ENCODE data around the gene RANBP9. TPM values are rescaled to one million over a fixed set of nuclear protein-coding genes. Genes with fewer than 3 reads are reported as not detected.

The RANBP9 gene
- total RNA-seq, 1 experiment from 2014 or later = 44.5 TPM

- no TSS peak for BruUV-seq (replicated peaks)
- ChIA-PET CTCF (no interaction called here), POLR2A (interaction anchor here (0.6 kb wide), 1 partner anchor 247 kb away, joined by 10 read pairs; no protein-coding TSS in a partner anchor)
- Histone ChIP-seq H3K4me1 (ENCODE audit: control insufficient read depth, insufficient read depth, low read length) (no peaks in the 10 kb centered on the region), H3K4me3 (ENCODE audit: low read depth in 2 of 2, low read length in 2 of 2) (no peak overlapping the region), H3K27ac (ENCODE audit: low read length) (no peak overlapping the region), H3K36me3 (ENCODE audit: control insufficient read depth, insufficient read depth, low read length) (no peaks in the 10 kb centered on the region; the same call in 1 of the 2 replicates), H3K9me3 (ENCODE audit: control insufficient read depth, insufficient read depth, low read depth, low read length) (no peaks in the 10 kb centered on the region), H3K27me3 (ENCODE audit: control insufficient read depth, insufficient read depth, low read length) (no peaks in the 10 kb centered on the region)
- no peak for ATAC-seq
- TF ChIP-seq SIN3A (IDR thresholded peaks at IDR 0.05; ENCODE audit: borderline replicate concordance, insufficient read depth, low read depth, low read length) (no peak), TCF7L2 (IDR thresholded peaks at IDR 0.05; ENCODE audit: low read depth, low read length) (no peak), CTCF (IDR thresholded peaks at IDR 0.05) (no peak), POLR2AphosphoS5 (IDR thresholded peaks at IDR 0.05; ENCODE audit: low read depth, low read length) (no peak)
- TF ChIP-seq, protein P1, sequence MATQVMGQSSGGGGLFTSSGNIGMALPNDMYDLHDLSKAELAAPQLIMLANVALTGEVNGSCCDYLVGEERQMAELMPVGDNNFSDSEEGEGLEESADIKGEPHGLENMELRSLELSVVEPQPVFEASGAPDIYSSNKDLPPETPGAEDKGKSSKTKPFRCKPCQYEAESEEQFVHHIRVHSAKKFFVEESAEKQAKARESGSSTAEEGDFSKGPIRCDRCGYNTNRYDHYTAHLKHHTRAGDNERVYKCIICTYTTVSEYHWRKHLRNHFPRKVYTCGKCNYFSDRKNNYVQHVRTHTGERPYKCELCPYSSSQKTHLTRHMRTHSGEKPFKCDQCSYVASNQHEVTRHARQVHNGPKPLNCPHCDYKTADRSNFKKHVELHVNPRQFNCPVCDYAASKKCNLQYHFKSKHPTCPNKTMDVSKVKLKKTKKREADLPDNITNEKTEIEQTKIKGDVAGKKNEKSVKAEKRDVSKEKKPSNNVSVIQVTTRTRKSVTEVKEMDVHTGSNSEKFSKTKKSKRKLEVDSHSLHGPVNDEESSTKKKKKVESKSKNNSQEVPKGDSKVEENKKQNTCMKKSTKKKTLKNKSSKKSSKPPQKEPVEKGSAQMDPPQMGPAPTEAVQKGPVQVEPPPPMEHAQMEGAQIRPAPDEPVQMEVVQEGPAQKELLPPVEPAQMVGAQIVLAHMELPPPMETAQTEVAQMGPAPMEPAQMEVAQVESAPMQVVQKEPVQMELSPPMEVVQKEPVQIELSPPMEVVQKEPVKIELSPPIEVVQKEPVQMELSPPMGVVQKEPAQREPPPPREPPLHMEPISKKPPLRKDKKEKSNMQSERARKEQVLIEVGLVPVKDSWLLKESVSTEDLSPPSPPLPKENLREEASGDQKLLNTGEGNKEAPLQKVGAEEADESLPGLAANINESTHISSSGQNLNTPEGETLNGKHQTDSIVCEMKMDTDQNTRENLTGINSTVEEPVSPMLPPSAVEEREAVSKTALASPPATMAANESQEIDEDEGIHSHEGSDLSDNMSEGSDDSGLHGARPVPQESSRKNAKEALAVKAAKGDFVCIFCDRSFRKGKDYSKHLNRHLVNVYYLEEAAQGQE (IDR thresholded peaks at IDR 0.05; ENCODE audit: insufficient read depth in 1 of 2, low read depth in 2 of 2, low read length in 1 of 2) = no peak
- DNase-seq (ENCODE audit: low read depth, low spot score) = no peak
- intact Hi-C loops (cut with micrococcal nuclease; ENCODE audit: unreplicated experiment) = no loop called here
- in situ Hi-C loops (cut with HindIII; ENCODE audit: low pct_unique_long_range_greater_than_20kb, low sequenced_read_pairs) = no loop called here
These were observed 129.9 kb downstream of the RANBP9 start for GRCh38 chr6:13581700-13582229.

- Histone ChIP-seq H3K27me3 (ENCODE audit: control insufficient read depth, insufficient read depth, low read length) (no peaks in the 10 kb centered on the region), H3K9me3 (ENCODE audit: control insufficient read depth, insufficient read depth, low read depth, low read length) (no peaks in the 10 kb centered on the region), H3K4me1 (ENCODE audit: control insufficient read depth, insufficient read depth, low read length) (0 out of 2 replicates have a peak, but pooled peaks cover 4% of the 10 kb centered on the region), H3K27ac (ENCODE audit: low read length) (no peak overlapping the region), H3K4me3 (ENCODE audit: low read depth in 2 of 2, low read length in 2 of 2) (no peak overlapping the region), H3K36me3 (ENCODE audit: control insufficient read depth, insufficient read depth, low read length) (no peaks in the 10 kb centered on the region; the same call in 1 of the 2 replicates)
- ChIA-PET POLR2A (no interaction called here), CTCF (no interaction called here)
- DNase-seq (ENCODE audit: low read depth, low spot score) (no peak), ATAC-seq (no peak)
- no TSS peak for BruUV-seq (replicated peaks)
- in situ Hi-C loops (cut with HindIII; ENCODE audit: low pct_unique_long_range_greater_than_20kb, low sequenced_read_pairs) = no loop called here
- intact Hi-C loops (cut with micrococcal nuclease; ENCODE audit: unreplicated experiment) = loop anchor here (10.0 kb wide), 1 partner anchor 245 kb away; no protein-coding TSS in a partner anchor
- TF ChIP-seq CTCF (IDR thresholded peaks at IDR 0.05) (no peak), SIN3A (IDR thresholded peaks at IDR 0.05; ENCODE audit: borderline replicate concordance, insufficient read depth, low read depth, low read length) (no peak), POLR2AphosphoS5 (IDR thresholded peaks at IDR 0.05; ENCODE audit: low read depth, low read length) (no peak), TCF7L2 (IDR thresholded peaks at IDR 0.05; ENCODE audit: low read depth, low read length) (no peak)
- TF ChIP-seq, protein P1 (IDR thresholded peaks at IDR 0.05; ENCODE audit: insufficient read depth in 1 of 2, low read depth in 2 of 2, low read length in 1 of 2) = no peak
These were observed 131.7 kb downstream of the RANBP9 start for GRCh38 chr6:13579911-13580310.

Measured in Panc1 (cell line).